GM12878 (cell line): ENCODE measurements around the gene PCDHGB6. TPM values are rescaled to one million over a fixed set of nuclear protein-coding genes. Genes with fewer than 3 reads are reported as not detected.

Experiments
- ATAC-seq: fragments of 200-7000 bp; cut with Tn5 transposase; 3 replicates; pipeline ENCODE4 v1.9.1; 2020; ENCODE audit warnings: mild to moderate bottlenecking, moderate library complexity
- BruUV-seq: library from RNA; stranded (reverse); fragments of 400-500 nt; replicated peaks from 2 replicates; lab custom pipeline; 2021; lab: Mats Ljungman, UMichigan
- CTCF ChIA-PET: fragments of 300-600 bp; sonication (Branson Sonifier 250); formaldehyde crosslinking; extraction: SDS; loops from one replicate; lab custom pipeline; 2021; ENCODE audit warnings: inconsistent platforms; lab: Yijun Ruan, JAX
- POLR2A ChIA-PET: fragments of 350-600 bp; formaldehyde crosslinking; extraction: SDS; loops from one replicate; lab custom pipeline; 2021; ENCODE audit warnings: inconsistent platforms; lab: Charles Lee
- RAD21 ChIA-PET: fragments of 300-600 bp; sonication (Branson Sonifier 250); formaldehyde crosslinking; loops from one replicate; lab custom pipeline; 2023; ENCODE audit warnings: antibody characterized with exemption; ENCODE audit not compliant: unreplicated experiment; lab: Charles Lee
- SMC1A ChIA-PET: fragments of 300-600 bp; sonication (Branson Sonifier 250); formaldehyde crosslinking; loops from one replicate; lab custom pipeline; 2023; ENCODE audit not compliant: unreplicated experiment, uncharacterized antibody; lab: Charles Lee
- DNase-seq: peaks from one replicate; pipeline ENCODE4 v3.0.0-alpha.2; 2011; ENCODE audit warnings: low read depth, low spot score
- FAIRE-seq: peaks from 3 replicates; lab custom pipeline; 2011; peaks lifted over from hg19 to GRCh38; lab: Jason Lieb, UNC
- H2AFZ ChIP-seq: 2 replicates; pipeline ENCODE4 v1.6.0; 2011; ENCODE audit warnings: low read depth, low read length, control low read depth; ENCODE audit not compliant: control insufficient read depth
- H3K27ac ChIP-seq: 2 replicates; pipeline ENCODE4 v1.5.1; 2011; ENCODE audit warnings: control low read depth; ENCODE audit not compliant: control insufficient read depth, insufficient read depth
- H3K27me3 ChIP-seq, 2 experiments: replicated peaks in 1 of 2; 2 replicates each; pipeline versions ENCODE4 v1.6.0 to v1.6.1; 2011; ENCODE audit warnings: low read length in 1 of 2; ENCODE audit not compliant: control insufficient read depth in 2 of 2, insufficient read depth in 2 of 2
- H3K36me3 ChIP-seq, 2 experiments: 2 replicates each; pipeline ENCODE4 v1.5.1; 2011; ENCODE audit warnings: low read length in 1 of 2; ENCODE audit not compliant: control insufficient read depth in 2 of 2, insufficient read depth in 2 of 2
- H3K4me1 ChIP-seq: 2 replicates; pipeline ENCODE4 v1.6.1; 2011; ENCODE audit warnings: mild to moderate bottlenecking, low read length, moderate library complexity, mixed read lengths; ENCODE audit not compliant: control insufficient read depth, insufficient read depth
- H3K4me2 ChIP-seq: 2 replicates; pipeline ENCODE4 v1.6.0; 2011; ENCODE audit warnings: control low read depth; ENCODE audit not compliant: control insufficient read depth, insufficient read depth
- H3K4me3 ChIP-seq: fragments of 200-600 bp; sonication (generic); 2 replicates; pipeline ENCODE4 v1.5.1; 2016
- H3K79me2 ChIP-seq: 2 replicates; pipeline ENCODE4 v1.6.0; 2011; ENCODE audit warnings: low read length; ENCODE audit not compliant: control insufficient read depth, insufficient read depth
- H3K9ac ChIP-seq: 2 replicates; pipeline ENCODE4 v1.8.0; 2011; ENCODE audit warnings: low read length, control low read depth, mixed read lengths; ENCODE audit not compliant: control insufficient read depth, insufficient read depth
- H3K9me3 ChIP-seq: replicated peaks from 3 replicates; pipeline ENCODE4 v1.5.1; 2011; ENCODE audit warnings: mild to moderate bottlenecking, low read length; ENCODE audit not compliant: control insufficient read depth, insufficient read depth
- H4K20me1 ChIP-seq: 2 replicates; pipeline ENCODE4 v1.6.0; 2011; ENCODE audit not compliant: control insufficient read depth, insufficient read depth
- ASH2L ChIP-seq: fragments of 300-600, 200-600 bp; sonication (generic); IDR thresholded peaks from 2 replicates; pipeline ENCODE4 v1.6.1; 2017; ENCODE audit warnings: low read depth, mild to moderate bottlenecking, borderline replicate concordance
- CEBPB ChIP-seq, 2 experiments: fragments of 150-350 bp in 1 of 2; IDR thresholded peaks; 2 replicates each; pipeline ENCODE4 v1.6.1; 2012 to 2014; ENCODE audit warnings: low read depth in 2 of 2, low read length in 2 of 2, borderline replicate concordance in 1 of 2, inconsistent platforms in 1 of 2
- CREB1 ChIP-seq: IDR thresholded peaks from 2 replicates; pipeline ENCODE4 v1.6.1; 2012; ENCODE audit warnings: low read depth, mild to moderate bottlenecking, inconsistent platforms
- JUNB ChIP-seq: IDR thresholded peaks from 2 replicates; pipeline ENCODE4 v1.6.1; 2016; ENCODE audit warnings: antibody characterized with exemption, mild to moderate bottlenecking
- MYC ChIP-seq: IDR thresholded peaks from 2 replicates; pipeline ENCODE4 v1.6.1; 2011; ENCODE audit warnings: mild to moderate bottlenecking, low read length, moderate library complexity, inconsistent platforms; ENCODE audit not compliant: insufficient read depth, insufficient replicate concordance, insufficient read length, severe bottlenecking
- NFXL1 ChIP-seq: fragments of 450-650 bp; IDR thresholded peaks from 2 replicates; pipeline ENCODE4 v1.6.1; 2017; ENCODE audit warnings: antibody characterized with exemption, mild to moderate bottlenecking, borderline replicate concordance
- NFYA ChIP-seq: IDR thresholded peaks from 2 replicates; pipeline ENCODE4 v1.6.1; 2011; ENCODE audit warnings: low read depth, mild to moderate bottlenecking, low read length, improper control_type of control experiment, borderline replicate concordance
- NFYB ChIP-seq: IDR thresholded peaks from 2 replicates; pipeline ENCODE4 v1.6.1; 2011; ENCODE audit warnings: low read depth, mild to moderate bottlenecking, low read length, improper control_type of control experiment, moderate library complexity; ENCODE audit not compliant: insufficient read depth
- NRF1 ChIP-seq: conservative IDR thresholded peaks from 2 replicates; pipeline ENCODE4 v1.6.1; 2011; ENCODE audit warnings: mild to moderate bottlenecking, low read depth, low read length, improper control_type of control experiment
- PAX5 ChIP-seq: IDR thresholded peaks from 2 replicates; pipeline ENCODE4 v1.6.1; 2011; ENCODE audit warnings: low read depth, low read length, borderline replicate concordance
- RCOR1 ChIP-seq: conservative IDR thresholded peaks from 2 replicates; pipeline ENCODE4 v1.6.1; 2012; ENCODE audit warnings: low read depth, low read length, improper control_type of control experiment
- WRNIP1 ChIP-seq: IDR thresholded peaks from 2 replicates; pipeline ENCODE4 v1.6.1; 2011; ENCODE audit warnings: low read depth, low read length, improper control_type of control experiment, borderline replicate concordance
- YBX1 ChIP-seq: fragments of 450-650 bp; IDR thresholded peaks from 2 replicates; pipeline ENCODE4 v1.6.1; 2016; ENCODE audit warnings: antibody characterized with exemption
- ZSCAN29 ChIP-seq: fragments of 450-650 bp; IDR thresholded peaks from 2 replicates; pipeline ENCODE4 v1.6.1; 2017; ENCODE audit warnings: mild to moderate bottlenecking, moderate library complexity
- ZZZ3 ChIP-seq: IDR thresholded peaks from 2 replicates; pipeline ENCODE4 v1.6.1; 2011; ENCODE audit warnings: low read depth; ENCODE audit not compliant: control insufficient read depth, insufficient read length
- WGBS: methylation state at CpG from one replicate; pipeline ENCODE4 v1.1.6; 2016; ENCODE audit warnings: low lambda C conversion rate; ENCODE audit not compliant: insufficient replicate concordance, insufficient coverage; ENCODE audit errors: missing lambda C conversion rate; 5-methylcytosine and 5-hydroxymethylcytosine counted together
- in situ Hi-C: fragments of 300-500 bp; cut with MboI; formaldehyde crosslinking; loops from 9 replicates; pipeline ENCODE4 v1.14.3; 2018; ENCODE audit warnings: mixed read lengths
- intact Hi-C: fragments of 100-400 bp; cut with micrococcal nuclease; formaldehyde crosslinking; loops from one replicate; pipeline ENCODE4 v1.14.2; 2022; ENCODE audit not compliant: unreplicated experiment
- polyA plus RNA-seq, 11 experiments: library from polyadenylated mRNA; depleted of rRNA in 4 of 11; unstranded in 6 of 11; stranded (reverse) in 5 of 11; fragments of >200 nt; fragmentation: Nextera tagmentation in 4 of 11; fragmentation: Illumina TruSeq in 1 of 11; extraction: Ambion mirVana in 4 of 11; extraction: Trizol in 1 of 11; gene quantifications; 1 replicate in 1 of 11; 2 replicates in 10 of 11; pipeline versions ENCODE4 v1.2.1 to v1.2.3, GENCODE V29; 2011 to 2016; ENCODE audit warnings: inconsistent platforms in 2 of 11, missing spikeins in 2 of 11, low read depth in 1 of 11
- total RNA-seq, 4 experiments: library from RNA; depleted of rRNA in 3 of 4; stranded (reverse); fragments of >200 nt in 3 of 4; fragmentation: Illumina TruSeq in 1 of 4; extraction: Trizol in 1 of 4; gene quantifications; 2 replicates each; pipeline versions ENCODE4 v1.2.1 to v1.2.3, GENCODE V29; 2013 to 2021
- TF ChIP-seq, protein P1 (sequence below): fragments of 150-350 bp; IDR thresholded peaks from 2 replicates; pipeline ENCODE4 v1.6.1; 2014; ENCODE audit warnings: mild to moderate bottlenecking, low read depth, low read length
- TF ChIP-seq, protein P2 (sequence below): fragments of 450-650 bp; IDR thresholded peaks from 2 replicates; pipeline ENCODE4 v1.6.1; 2017; ENCODE audit warnings: mild to moderate bottlenecking, low read depth, inconsistent platforms; ENCODE audit not compliant: poor library complexity, severe bottlenecking

The PCDHGB6 gene
- total and polyA plus RNA-seq, 10 of the 15 experiments (the other 5 are each of a cell fraction or from before 2014, with no cell fraction given): 0.07 to 1.0 (median 0.31) TPM

DNA sequence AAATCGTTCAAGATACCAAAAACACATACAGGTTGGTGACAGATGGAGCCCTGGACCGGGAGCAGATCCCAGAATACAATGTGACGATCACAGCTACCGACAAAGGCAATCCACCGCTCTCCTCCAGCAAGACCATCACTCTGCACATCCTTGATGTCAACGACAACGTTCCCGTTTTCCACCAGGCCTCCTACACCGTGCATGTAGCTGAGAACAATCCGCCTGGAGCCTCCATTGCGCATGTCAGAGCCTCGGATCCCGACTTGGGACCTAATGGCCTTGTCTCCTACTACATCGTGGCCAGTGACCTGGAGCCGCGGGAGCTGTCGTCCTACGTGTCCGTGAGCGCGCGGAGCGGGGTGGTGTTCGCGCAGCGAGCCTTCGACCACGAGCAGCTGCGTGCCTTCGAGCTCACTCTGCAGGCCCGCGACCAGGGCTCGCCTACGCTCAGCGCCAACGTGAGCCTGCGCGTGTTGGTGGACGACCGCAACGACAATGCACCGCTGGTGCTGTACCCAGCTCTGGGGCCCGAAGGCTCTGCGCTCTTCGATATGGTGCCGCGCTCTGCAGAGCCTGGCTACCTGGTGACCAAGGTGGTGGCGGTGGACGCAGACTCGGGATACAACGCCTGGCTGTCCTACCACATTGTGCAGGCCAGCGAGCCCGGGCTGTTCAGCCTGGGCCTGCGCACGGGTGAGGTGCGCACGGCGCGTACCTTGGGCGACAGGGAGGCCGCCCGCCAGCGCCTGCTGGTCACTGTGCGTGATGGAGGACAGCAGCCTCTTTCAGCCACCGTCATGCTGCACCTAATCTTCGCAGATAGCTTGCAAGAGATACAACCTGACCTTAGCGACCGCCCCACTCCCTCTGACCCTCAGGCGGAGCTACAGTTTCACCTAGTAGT is 36.0 kb upstream of the PCDHGB6 start:
- ChIA-PET RAD21 (interaction anchor here (1.3 to 2.4 kb wide), 2 partner anchors 41 to 192 kb away, joined by 5 to 24 read pairs; partner anchors contain the start of gene PCDHGA10), POLR2A (no interaction called here), SMC1A (interaction anchor here (2.6 kb wide), 1 partner anchor 192 kb away, joined by 17 read pairs; no protein-coding TSS in a partner anchor), CTCF (interaction anchor here (1.7 to 3.2 kb wide), 5 partner anchors 29 to 195 kb away, joined by 4 to 40 read pairs (median 18); partner anchors contain the start of genes PCDHGA10 and TAF7)
- H3K27ac ChIP-seq: no peak overlapping the region
- DNase-seq: no peak
- 88% methylated on average over 52 of the region's 69 CpGs for WGBS
- H3K9me3 ChIP-seq: peaks cover 17% of the 10 kb centered on the region; the same call in 2 of the 3 replicates
- no peaks in the 10 kb centered on the region for H3K36me3 ChIP-seq
- H3K4me3 ChIP-seq: no peak overlapping the region
- no peaks in the 10 kb centered on the region for H4K20me1 ChIP-seq
- FAIRE-seq: no peak
- intact Hi-C loops (no loop called here), in situ Hi-C loops (no loop called here)
- no peaks in the 10 kb centered on the region for H3K27me3 ChIP-seq
- H3K4me1 ChIP-seq: no peaks in the 10 kb centered on the region
- TF ChIP-seq, protein P1, sequence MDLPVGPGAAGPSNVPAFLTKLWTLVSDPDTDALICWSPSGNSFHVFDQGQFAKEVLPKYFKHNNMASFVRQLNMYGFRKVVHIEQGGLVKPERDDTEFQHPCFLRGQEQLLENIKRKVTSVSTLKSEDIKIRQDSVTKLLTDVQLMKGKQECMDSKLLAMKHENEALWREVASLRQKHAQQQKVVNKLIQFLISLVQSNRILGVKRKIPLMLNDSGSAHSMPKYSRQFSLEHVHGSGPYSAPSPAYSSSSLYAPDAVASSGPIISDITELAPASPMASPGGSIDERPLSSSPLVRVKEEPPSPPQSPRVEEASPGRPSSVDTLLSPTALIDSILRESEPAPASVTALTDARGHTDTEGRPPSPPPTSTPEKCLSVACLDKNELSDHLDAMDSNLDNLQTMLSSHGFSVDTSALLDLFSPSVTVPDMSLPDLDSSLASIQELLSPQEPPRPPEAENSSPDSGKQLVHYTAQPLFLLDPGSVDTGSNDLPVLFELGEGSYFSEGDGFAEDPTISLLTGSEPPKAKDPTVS: no peak
- no peak for TF ChIP-seq NFYB
- TF ChIP-seq NFYA: no peak
- no peak for TF ChIP-seq CREB1
- TF ChIP-seq JUNB: no peak
- TF ChIP-seq CEBPB (IDR thresholded peaks at IDR 0.05; ENCODE audit: borderline replicate concordance in 1 of 2, low read depth in 2 of 2, low read length in 2 of 2): no peak
- TF ChIP-seq WRNIP1: no peak
- TF ChIP-seq ZZZ3: no peak
- TF ChIP-seq, protein P2, sequence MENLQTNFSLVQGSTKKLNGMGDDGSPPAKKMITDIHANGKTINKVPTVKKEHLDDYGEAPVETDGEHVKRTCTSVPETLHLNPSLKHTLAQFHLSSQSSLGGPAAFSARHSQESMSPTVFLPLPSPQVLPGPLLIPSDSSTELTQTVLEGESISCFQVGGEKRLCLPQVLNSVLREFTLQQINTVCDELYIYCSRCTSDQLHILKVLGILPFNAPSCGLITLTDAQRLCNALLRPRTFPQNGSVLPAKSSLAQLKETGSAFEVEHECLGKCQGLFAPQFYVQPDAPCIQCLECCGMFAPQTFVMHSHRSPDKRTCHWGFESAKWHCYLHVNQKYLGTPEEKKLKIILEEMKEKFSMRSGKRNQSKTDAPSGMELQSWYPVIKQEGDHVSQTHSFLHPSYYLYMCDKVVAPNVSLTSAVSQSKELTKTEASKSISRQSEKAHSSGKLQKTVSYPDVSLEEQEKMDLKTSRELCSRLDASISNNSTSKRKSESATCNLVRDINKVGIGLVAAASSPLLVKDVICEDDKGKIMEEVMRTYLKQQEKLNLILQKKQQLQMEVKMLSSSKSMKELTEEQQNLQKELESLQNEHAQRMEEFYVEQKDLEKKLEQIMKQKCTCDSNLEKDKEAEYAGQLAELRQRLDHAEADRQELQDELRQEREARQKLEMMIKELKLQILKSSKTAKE: no peak
- no peak for TF ChIP-seq ZSCAN29
- no peak for TF ChIP-seq ASH2L
- no peak for TF ChIP-seq NFXL1
- TF ChIP-seq YBX1: no peak
- no peak for TF ChIP-seq MYC
- TF ChIP-seq RCOR1: no peak
- no peak for TF ChIP-seq PAX5
- no peak for TF ChIP-seq NRF1
- no peak for ATAC-seq
- no peak overlapping the region for H2AFZ ChIP-seq
- H3K4me2 ChIP-seq: no peak overlapping the region
- no TSS peak for BruUV-seq
- no peaks in the 10 kb centered on the region for H3K79me2 ChIP-seq
- no peak overlapping the region for H3K9ac ChIP-seq
